H1 (cell line): ENCODE measurements around the gene SLC35F5. TPM values are rescaled to one million over a fixed set of nuclear protein-coding genes. Genes with fewer than 3 reads are reported as not detected.

Experiments used
- CTCF ChIA-PET: fragments of 300-600 bp; sonication (Branson Sonifier 250); formaldehyde crosslinking; loops from one replicate; lab custom pipeline; 2021; ENCODE audit not compliant: partially characterized antibody; lab: Charles Lee
- POLR2A ChIA-PET: fragments of 300-600 bp; sonication (Branson Sonifier 250); formaldehyde crosslinking; loops from one replicate; lab custom pipeline; 2021; ENCODE audit warnings: inconsistent platforms; ENCODE audit not compliant: partially characterized antibody; lab: Charles Lee
- DNase-seq, 2 experiments: peaks; one replicate each; pipeline versions ENCODE4 v3.0.0 to v3.0.0-alpha.2; 2010 to 2022; ENCODE audit warnings: low spot score in 2 of 2, low read depth in 1 of 2, mixed read lengths in 1 of 2
- FAIRE-seq: peaks from 2 replicates; lab custom pipeline; 2011; peaks lifted over from hg19 to GRCh38; lab: Jason Lieb, UNC
- H2AFZ ChIP-seq: 2 replicates; pipeline ENCODE4 v1.8.1; 2012; ENCODE audit warnings: low read length, inconsistent platforms
- H2AK5ac ChIP-seq: 2 replicates; pipeline ENCODE4 v1.6.1; 2013; ENCODE audit warnings: low read depth, low read length
- H2BK120ac ChIP-seq: replicated peaks from 2 replicates; pipeline ENCODE3; 2013; ENCODE audit warnings: low read depth, low read length, inconsistent platforms
- H2BK12ac ChIP-seq: 2 replicates; pipeline ENCODE4 v1.6.1; 2013; ENCODE audit warnings: low read depth, low read length
- H2BK15ac ChIP-seq: 2 replicates; pipeline ENCODE4 v1.6.1; 2013; ENCODE audit warnings: low read length
- H2BK20ac ChIP-seq: 2 replicates; pipeline ENCODE4 v1.6.1; 2013; ENCODE audit warnings: low read length
- H2BK5ac ChIP-seq: 2 replicates; pipeline ENCODE4 v1.6.1; 2013; ENCODE audit warnings: low read depth, low read length
- H3K14ac ChIP-seq: 2 replicates; pipeline ENCODE4 v1.6.1; 2013; ENCODE audit warnings: inconsistent platforms; ENCODE audit not compliant: insufficient read length
- H3K18ac ChIP-seq: 2 replicates; pipeline ENCODE4 v1.6.1; 2013; ENCODE audit warnings: low read length; ENCODE audit errors: extremely low read depth
- H3K23ac ChIP-seq: 2 replicates; pipeline ENCODE4 v1.6.1; 2013; ENCODE audit warnings: inconsistent platforms; ENCODE audit not compliant: insufficient read length
- H3K23me2 ChIP-seq: 2 replicates; pipeline ENCODE4 v1.6.1; 2013; ENCODE audit warnings: low read depth, low read length
- H3K27ac ChIP-seq: 2 replicates; pipeline ENCODE4 v1.6.1; 2011; ENCODE audit warnings: low read depth, low read length, inconsistent platforms
- H3K27me3 ChIP-seq, 4 experiments: replicated peaks in 1 of 4; 1 replicate in 1 of 4; 2 replicates in 3 of 4; pipeline versions ENCODE4 v1.6.1 to v1.8.1; 2011 to 2013; ENCODE audit warnings: low read length in 3 of 4, mild to moderate bottlenecking in 3 of 4, inconsistent platforms in 2 of 4, mixed read lengths in 2 of 4, moderate library complexity in 1 of 4; ENCODE audit not compliant: control insufficient read depth in 3 of 4, insufficient read depth in 3 of 4; ENCODE audit errors: extremely low read depth in 1 of 4
- H3K36me3 ChIP-seq, 4 experiments: 2 replicates each; pipeline versions ENCODE4 v1.6.1 to v1.8.1; 2011 to 2013; ENCODE audit warnings: mild to moderate bottlenecking in 4 of 4, low read length in 3 of 4, moderate library complexity in 2 of 4, control low read depth in 1 of 4, inconsistent platforms in 1 of 4; ENCODE audit not compliant: insufficient read depth in 4 of 4, control insufficient read depth in 2 of 4
- H3K4ac ChIP-seq: replicated peaks from 2 replicates; pipeline ENCODE3; 2013; ENCODE audit warnings: low read length, low read depth, mixed read lengths, inconsistent platforms; ENCODE audit not compliant: insufficient read length
- H3K4me1 ChIP-seq, 4 experiments: replicated peaks in 1 of 4; 1 replicate in 1 of 4; 2 replicates in 3 of 4; pipeline versions ENCODE4 v1.6.1 to v1.8.1; 2011 to 2013; ENCODE audit warnings: low read length in 3 of 4, inconsistent platforms in 2 of 4, mixed read lengths in 1 of 4; ENCODE audit not compliant: insufficient read depth in 4 of 4, control insufficient read depth in 3 of 4
- H3K4me2 ChIP-seq, 2 experiments: 2 replicates each; pipeline versions ENCODE4 v1.6.1 to v1.8.1; 2011 to 2013; ENCODE audit warnings: low read depth in 2 of 2, low read length in 2 of 2, control low read depth in 1 of 2, inconsistent platforms in 1 of 2, mild to moderate bottlenecking in 1 of 2; ENCODE audit not compliant: insufficient read depth in 1 of 2
- H3K4me3 ChIP-seq, 4 experiments: fragments of 200-600, 300-600 bp in 1 of 4; sonication (generic), shearing (Covaris generic), sonication (Bioruptor Twin) in 1 of 4; 2 replicates each; pipeline versions ENCODE4 v1.5.1 to v1.8.1; 2011 to 2016; ENCODE audit warnings: low read length in 4 of 4, low read depth in 3 of 4, control low read depth in 2 of 4, inconsistent platforms in 2 of 4, mild to moderate bottlenecking in 2 of 4, mixed read lengths in 1 of 4, moderate library complexity in 1 of 4; ENCODE audit not compliant: insufficient read depth in 2 of 4; ENCODE audit errors: extremely low read depth in 1 of 4
- H3K56ac ChIP-seq: replicated peaks from 2 replicates; pipeline ENCODE3; 2013; ENCODE audit warnings: low read depth, mild to moderate bottlenecking, mixed read lengths, low read length, inconsistent platforms; ENCODE audit not compliant: insufficient read length
- H3K79me1 ChIP-seq: 2 replicates; pipeline ENCODE4 v1.6.1; 2013; ENCODE audit warnings: low read depth, low read length, control low read depth
- H3K79me2 ChIP-seq, 2 experiments: 2 replicates each; pipeline versions ENCODE4 v1.6.1 to v1.8.1; 2012 to 2013; ENCODE audit warnings: low read length in 2 of 2, mild to moderate bottlenecking in 2 of 2, inconsistent platforms in 1 of 2; ENCODE audit not compliant: insufficient read depth in 2 of 2, control insufficient read depth in 1 of 2
- H3K9ac ChIP-seq, 4 experiments: replicated peaks in 1 of 4; 1 replicate in 1 of 4; 2 replicates in 3 of 4; pipeline versions ENCODE4 v1.6.1 to v1.8.1; 2011 to 2013; ENCODE audit warnings: low read depth in 3 of 4, low read length in 3 of 4, control low read depth in 2 of 4, mild to moderate bottlenecking in 2 of 4, moderate library complexity in 2 of 4, inconsistent platforms in 1 of 4; ENCODE audit errors: extremely low read depth in 1 of 4
- H3K9me3 ChIP-seq, 2 experiments: 2 replicates each; pipeline versions ENCODE4 v1.6.1 to v1.8.1; 2012 to 2013; ENCODE audit warnings: mild to moderate bottlenecking in 2 of 2, moderate library complexity in 2 of 2, control low read depth in 1 of 2, inconsistent platforms in 1 of 2, low read depth in 1 of 2, low read length in 1 of 2, mixed read lengths in 1 of 2; ENCODE audit not compliant: insufficient read depth in 2 of 2
- H4K20me1 ChIP-seq, 2 experiments: replicated peaks in 1 of 2; 2 replicates each; pipeline versions ENCODE3 to v1.8.1; 2011 to 2013; ENCODE audit warnings: inconsistent platforms in 2 of 2, low read length in 2 of 2, mild to moderate bottlenecking in 1 of 2; ENCODE audit not compliant: insufficient read depth in 2 of 2, control insufficient read depth in 1 of 2
- H4K5ac ChIP-seq: 2 replicates; pipeline ENCODE4 v1.6.1; 2013; ENCODE audit warnings: low read length, low read depth, mixed read lengths, inconsistent platforms; ENCODE audit not compliant: insufficient read length
- H4K8ac ChIP-seq: 2 replicates; pipeline ENCODE4 v1.8.0; 2013; ENCODE audit warnings: mild to moderate bottlenecking, moderate library complexity, low read length, inconsistent platforms; ENCODE audit not compliant: insufficient read depth; ENCODE audit errors: extremely low read depth
- H4K91ac ChIP-seq: replicated peaks from 2 replicates; pipeline ENCODE3; 2013; ENCODE audit warnings: low read length, mixed read lengths, inconsistent platforms; ENCODE audit not compliant: insufficient read length
- CBX5 ChIP-seq: fragments of 300-800, 300-1000 bp; sonication (generic); IDR thresholded peaks from 2 replicates; pipeline ENCODE4 v1.7.1; 2016; ENCODE audit warnings: antibody characterized with exemption, low read length, low read depth
- E2F6 ChIP-seq: IDR thresholded peaks from 2 replicates; pipeline ENCODE4 v1.6.1; 2012; ENCODE audit warnings: inconsistent platforms
- EP300 ChIP-seq, 2 experiments: IDR thresholded peaks; 1 replicate in 1 of 2; 2 replicates in 1 of 2; pipeline ENCODE4 v1.6.1; 2011 to 2012; ENCODE audit warnings: low read depth in 2 of 2, low read length in 2 of 2, mild to moderate bottlenecking in 2 of 2, borderline replicate concordance in 1 of 2, inconsistent platforms in 1 of 2, moderate library complexity in 1 of 2
- EZH2 ChIP-seq: fragments of 200-600 bp; sonication (generic); IDR thresholded peaks from 2 replicates; pipeline ENCODE4 v1.7.1; 2012; ENCODE audit warnings: low read depth, mild to moderate bottlenecking, moderate library complexity, low read length, inconsistent platforms; ENCODE audit not compliant: severe bottlenecking
- FOSL1 ChIP-seq: IDR thresholded peaks from 2 replicates; pipeline ENCODE4 v1.6.1; 2011; ENCODE audit warnings: mild to moderate bottlenecking, low read depth, low read length, moderate library complexity; ENCODE audit not compliant: insufficient read depth
- JUND ChIP-seq: IDR thresholded peaks from 2 replicates; pipeline ENCODE4 v1.6.1; 2011; ENCODE audit warnings: mild to moderate bottlenecking, improper control_type of control experiment, low read length
- KDM4A ChIP-seq: IDR thresholded peaks from one replicate; pipeline ENCODE4 v1.7.1; 2012; ENCODE audit warnings: low read depth, mild to moderate bottlenecking, moderate library complexity, low read length, inconsistent platforms; ENCODE audit not compliant: severe bottlenecking
- MAX ChIP-seq: IDR thresholded peaks from 2 replicates; pipeline ENCODE4 v1.6.1; 2012; ENCODE audit warnings: inconsistent platforms
- POU5F1 ChIP-seq: IDR thresholded peaks from 2 replicates; pipeline ENCODE4 v1.6.1; 2011; ENCODE audit warnings: low read depth, mild to moderate bottlenecking, low read length, moderate library complexity
- SP1 ChIP-seq: IDR thresholded peaks from 2 replicates; pipeline ENCODE4 v1.6.1; 2011; ENCODE audit warnings: low read depth, low read length
- TAF1 ChIP-seq: IDR thresholded peaks from 2 replicates; pipeline ENCODE4 v1.6.1; 2011; ENCODE audit warnings: mild to moderate bottlenecking, low read depth, low read length
- TBP ChIP-seq: IDR thresholded peaks from 2 replicates; pipeline ENCODE4 v1.6.1; 2011; ENCODE audit warnings: low read depth, low read length, improper control_type of control experiment
- WGBS, 2 experiments: shearing (Covaris generic) in 1 of 2; methylation state at CpG; one replicate each; pipeline versions ENCODE4 v1.1.6 to v1.1.7; 2013 to 2015; ENCODE audit warnings: low lambda C conversion rate in 2 of 2, mixed read lengths in 2 of 2, inconsistent platforms in 1 of 2, low coverage in 1 of 2, missing lambda C conversion rate in 1 of 2; ENCODE audit not compliant: insufficient replicate concordance in 2 of 2, insufficient coverage in 1 of 2, insufficient read length in 1 of 2; ENCODE audit errors: extremely low coverage in 1 of 2, missing lambda C conversion rate in 1 of 2; 5-methylcytosine and 5-hydroxymethylcytosine counted together
- polyA plus RNA-seq, 7 experiments: library from polyadenylated mRNA; depleted of rRNA in 3 of 7; stranded (reverse) in 5 of 7; unstranded in 2 of 7; fragments of >200 nt in 5 of 7; fragments of 200-250 nt in 2 of 7; gene quantifications; 1 replicate in 5 of 7; 2 replicates in 1 of 7; 4 replicates in 1 of 7; pipeline versions ENCODE4 v1.2.1 to v1.2.3, GENCODE V29; 2011 to 2013; ENCODE audit warnings: missing spikeins in 2 of 7, mixed read lengths in 2 of 7
- total RNA-seq: library from RNA; stranded (reverse); fragmentation: NEBNext Ultra II Directional; extraction: Animal tissue kit (Norgen Biotek cat#: 25700); gene quantifications from 2 replicates; pipeline ENCODE4 v1.2.1, GENCODE V29; 2021

The SLC35F5 gene
- total and polyA plus RNA-seq, 2 of the 8 experiments (the other 6 are each of a cell fraction or from before 2014, with no cell fraction given), result 11.8 to 22.2 TPM

- no peak overlapping the region for H3K23ac ChIP-seq
- H3K27me3 ChIP-seq, result no peaks in the 10 kb centered on the region
- no peak overlapping the region for H4K5ac ChIP-seq
- ChIA-PET POLR2A (no interaction called here), CTCF (no interaction called here)
- H3K14ac ChIP-seq, result no peak overlapping the region
- H3K4ac ChIP-seq, result no peak overlapping the region
- H3K56ac ChIP-seq, result no peak overlapping the region
- H2BK12ac ChIP-seq, result no peak overlapping the region
- H4K8ac ChIP-seq, result no peak overlapping the region
- H3K23me2 ChIP-seq, result no peaks in the 10 kb centered on the region
- H2AK5ac ChIP-seq, result no peak overlapping the region
- H3K4me3 ChIP-seq, result no peak overlapping the region
- no peaks in the 10 kb centered on the region for H3K9me3 ChIP-seq
- no peak overlapping the region for H2BK15ac ChIP-seq
- no peak overlapping the region for H3K9ac ChIP-seq
- no peak overlapping the region for H2BK20ac ChIP-seq
- no peaks in the 10 kb centered on the region for H3K4me1 ChIP-seq
- H2AFZ ChIP-seq, result no peak overlapping the region
- H3K79me2 ChIP-seq, result no peaks in the 10 kb centered on the region
- 87% methylated on average over 3 of the region's 4 CpGs; no CpG with 5 or more reads in 1 of the 2 experiments for WGBS, 2 experiments
- FAIRE-seq (no peak), DNase-seq (no peak)
- no peak overlapping the region for H2BK120ac ChIP-seq
- no peak overlapping the region for H3K27ac ChIP-seq
- no peak overlapping the region for H4K91ac ChIP-seq
- no peaks in the 10 kb centered on the region for H3K79me1 ChIP-seq
- H3K18ac ChIP-seq, result no peak overlapping the region
- H3K4me2 ChIP-seq, result no peak overlapping the region
- H4K20me1 ChIP-seq, result no peaks in the 10 kb centered on the region
- no peaks in the 10 kb centered on the region for H3K36me3 ChIP-seq
- H2BK5ac ChIP-seq, result no peak overlapping the region
- no peak for TF ChIP-seq POU5F1
- no peak for TF ChIP-seq E2F6
- no peak for TF ChIP-seq JUND
- TF ChIP-seq EP300 (IDR thresholded peaks at IDR 0.05; ENCODE audit: borderline replicate concordance in 1 of 2, low read depth in 2 of 2, low read length in 2 of 2), result no peak
- TF ChIP-seq EZH2, result no peak
- TF ChIP-seq MAX, result no peak
- no peak for TF ChIP-seq FOSL1
- no peak for TF ChIP-seq SP1
- TF ChIP-seq CBX5, result no peak
- no peak for TF ChIP-seq TBP
- TF ChIP-seq KDM4A, result no peak
- TF ChIP-seq TAF1, result no peak
These were observed 20.5 kb upstream of the SLC35F5 start for GRCh38 chr2:113776949-113777348.
